ENCODE measurements around the gene TFCP2L1.

TFCP2L1 gene

DNA sequence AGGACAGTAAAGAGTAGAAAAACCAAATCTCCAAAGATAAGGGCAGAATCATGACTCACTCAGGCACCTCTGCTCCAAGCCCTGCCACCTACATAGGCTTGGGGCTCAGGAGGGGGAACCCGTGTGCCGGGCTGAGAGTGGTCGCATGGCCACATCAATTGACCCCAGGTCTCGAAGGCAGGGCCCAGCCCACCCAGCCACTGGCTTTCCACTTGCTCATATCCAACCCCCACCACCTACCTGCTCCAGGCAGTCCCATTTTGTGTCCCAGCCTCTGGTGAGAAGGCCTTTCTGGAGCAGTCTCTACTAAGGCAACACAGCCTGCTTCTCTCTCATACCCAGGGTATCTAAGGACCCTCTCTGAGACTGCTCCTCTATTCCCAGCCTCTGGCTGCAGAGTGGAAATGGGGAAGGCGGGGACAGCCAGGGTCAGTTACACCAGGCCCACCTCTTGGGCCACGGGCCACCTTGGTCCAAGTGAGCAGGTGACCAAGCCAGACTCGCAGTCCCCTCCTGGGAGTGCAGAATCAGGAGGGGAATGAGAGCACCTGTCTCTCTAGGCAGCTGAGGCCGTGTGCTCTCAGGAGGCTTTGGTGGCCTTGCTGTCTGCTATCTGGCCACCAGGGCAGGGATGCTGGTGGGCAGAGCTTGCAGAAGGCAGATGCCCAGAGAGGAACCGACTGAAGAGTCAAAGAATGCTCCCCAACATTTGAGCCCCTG lies 20.8 kb downstream of the TFCP2L1 start:
- no peak for DNase-seq

DNA sequence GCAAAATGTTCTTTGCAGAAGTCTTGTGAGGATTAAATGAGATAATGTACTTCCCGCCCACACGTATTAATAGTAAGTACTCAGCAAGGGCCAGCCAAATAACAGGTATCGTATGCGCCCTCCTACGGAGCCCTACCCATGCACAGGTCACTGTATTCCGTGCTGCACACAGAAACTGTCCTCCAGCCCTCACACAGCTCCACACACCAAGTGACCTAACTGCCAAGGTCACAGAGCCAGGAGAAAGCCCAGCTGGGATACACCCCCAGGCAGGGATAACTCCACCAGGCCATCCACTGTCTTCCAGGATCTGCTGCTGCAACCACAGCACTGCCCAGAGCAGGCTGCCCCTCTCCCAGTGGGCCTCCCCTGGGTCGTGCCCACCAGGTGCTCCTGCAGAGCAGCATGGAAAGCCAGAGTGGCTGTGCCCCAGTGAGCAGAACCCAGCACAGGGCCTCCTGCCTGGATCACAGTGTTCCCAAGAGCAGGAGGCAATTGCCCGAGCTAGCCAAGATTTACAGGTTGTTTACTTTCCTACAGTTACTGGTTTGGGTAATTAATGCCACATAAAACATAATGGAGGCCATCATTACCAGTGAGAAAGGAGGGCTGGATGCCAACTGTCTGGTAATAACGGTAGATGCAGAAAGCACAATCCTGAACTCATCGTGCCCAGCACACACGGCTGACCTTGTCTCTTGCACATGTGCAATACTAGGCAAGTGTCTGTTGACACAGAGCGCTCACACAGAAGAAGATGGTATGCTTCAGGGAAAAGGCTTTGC lies 24.4 kb downstream of the TFCP2L1 start:
- DNase-seq: peak; percentile 88

DNA sequence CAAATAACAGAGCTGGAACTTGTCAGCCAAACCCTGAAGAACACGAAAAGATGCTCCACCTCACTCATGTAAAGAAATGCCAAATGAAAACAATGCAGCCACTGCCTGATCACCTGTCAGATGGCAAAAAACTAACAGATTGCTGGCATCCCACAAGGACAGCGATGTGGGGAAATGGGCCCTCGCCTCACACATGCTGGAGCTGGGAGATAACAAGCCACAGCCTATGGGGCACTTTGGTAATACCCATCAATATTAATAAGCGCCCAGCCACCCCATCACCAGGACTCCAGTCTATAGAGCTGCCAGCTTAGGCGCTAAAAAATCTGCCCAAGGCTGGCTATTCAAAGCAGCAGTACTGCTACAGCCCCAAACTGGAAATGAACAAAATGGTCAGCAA lies 27.0 kb downstream of the TFCP2L1 start:
- DNase-seq: no peak

DNA sequence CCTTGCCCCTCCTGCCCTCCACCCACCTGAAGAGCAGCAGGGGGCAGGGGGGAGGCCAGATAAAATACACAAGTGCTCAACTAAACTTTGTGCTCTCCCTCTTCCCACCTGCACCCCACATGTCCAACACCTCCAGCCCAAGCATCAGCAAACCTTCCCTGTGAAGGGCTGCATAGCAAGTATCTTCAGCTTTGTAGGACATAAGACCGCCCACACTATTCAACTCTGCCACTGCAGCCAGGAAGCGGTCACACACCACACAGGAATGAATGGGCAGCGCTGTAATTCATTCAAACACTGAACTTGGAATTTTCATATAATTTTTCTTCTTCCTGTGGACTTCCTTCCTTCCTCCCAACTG lies 27.5 kb downstream of the TFCP2L1 start:
- DNase-seq: no peak

DNA sequence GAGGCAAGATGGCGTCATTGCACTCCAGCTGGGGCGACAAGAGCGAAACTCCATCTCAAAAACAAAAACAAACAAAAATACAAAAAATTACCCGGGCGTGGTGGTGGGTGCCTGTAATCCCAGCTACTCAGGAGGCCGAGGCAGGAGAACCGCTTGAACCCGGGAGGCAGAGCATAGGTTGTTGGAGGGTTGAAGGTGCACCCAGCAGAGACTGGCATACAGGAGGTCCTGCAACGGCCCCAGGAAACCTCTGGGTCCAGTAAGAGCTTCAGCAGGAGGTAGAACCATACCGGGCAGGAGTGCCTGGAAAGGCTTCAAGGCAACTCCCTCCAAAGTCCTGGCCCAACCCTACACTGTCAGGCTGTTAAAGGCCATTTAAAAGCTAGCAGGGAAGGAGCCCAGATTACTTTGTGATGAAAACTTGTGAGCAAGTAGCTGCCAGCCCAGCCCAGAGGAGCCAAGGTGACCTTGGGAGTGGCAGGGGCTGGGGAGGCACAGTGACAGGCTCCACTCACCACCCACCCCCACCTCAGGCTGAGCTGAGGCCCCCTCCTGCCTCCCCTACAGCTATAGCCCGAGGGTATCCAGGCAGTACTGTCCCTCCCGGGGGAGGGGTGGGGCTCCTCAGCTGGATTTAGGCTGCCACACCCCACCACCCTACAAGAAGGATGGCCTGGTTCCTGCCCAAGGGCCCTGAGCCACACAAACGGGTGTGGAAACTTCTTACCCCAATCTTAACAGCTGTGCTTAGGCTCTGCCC lies 28.1 kb downstream of the TFCP2L1 start:
- no peak for DNase-seq

DNA sequence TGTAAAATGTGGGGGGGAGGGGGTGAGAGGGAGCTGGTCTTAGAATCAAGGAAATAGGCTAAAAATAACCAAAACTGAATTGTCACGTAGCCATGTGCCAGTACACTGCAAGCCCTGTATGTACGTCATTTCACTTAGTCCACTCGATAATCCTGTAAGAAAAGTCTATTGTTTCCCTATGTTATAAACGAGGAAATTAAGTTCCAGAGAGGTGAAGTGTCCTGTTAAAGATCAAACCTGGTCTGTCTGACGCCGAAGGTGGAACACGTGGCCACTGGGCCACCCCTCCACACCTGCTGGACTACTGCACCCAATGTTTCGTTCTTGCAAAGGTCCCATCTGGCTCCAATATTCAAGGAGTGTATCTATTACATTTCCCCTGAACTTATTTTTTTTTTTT lies 29.6 kb downstream of the TFCP2L1 start:
- DNase-seq: no peak

DNA sequence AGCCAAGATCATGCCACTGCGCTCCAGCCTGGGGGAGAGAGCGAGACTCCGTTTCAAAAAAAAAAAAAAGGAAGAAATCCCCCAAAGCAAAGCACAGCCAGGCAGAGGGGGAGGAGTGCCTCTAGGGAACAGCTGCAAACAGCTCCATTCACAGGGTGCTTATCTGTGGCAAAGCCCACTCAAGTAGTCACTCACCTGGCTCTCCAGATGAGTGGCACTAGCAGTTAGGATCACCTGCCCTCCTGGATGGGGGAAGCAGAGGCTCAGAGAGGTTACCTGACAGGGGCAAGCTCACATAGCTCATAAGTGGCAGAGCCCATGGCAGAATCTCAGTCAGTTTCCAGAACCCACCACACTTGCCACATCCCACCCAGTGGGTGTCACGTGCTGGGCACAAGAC lies 30.3 kb downstream of the TFCP2L1 start:
- DNase-seq: peak; percentile 64

DNA sequence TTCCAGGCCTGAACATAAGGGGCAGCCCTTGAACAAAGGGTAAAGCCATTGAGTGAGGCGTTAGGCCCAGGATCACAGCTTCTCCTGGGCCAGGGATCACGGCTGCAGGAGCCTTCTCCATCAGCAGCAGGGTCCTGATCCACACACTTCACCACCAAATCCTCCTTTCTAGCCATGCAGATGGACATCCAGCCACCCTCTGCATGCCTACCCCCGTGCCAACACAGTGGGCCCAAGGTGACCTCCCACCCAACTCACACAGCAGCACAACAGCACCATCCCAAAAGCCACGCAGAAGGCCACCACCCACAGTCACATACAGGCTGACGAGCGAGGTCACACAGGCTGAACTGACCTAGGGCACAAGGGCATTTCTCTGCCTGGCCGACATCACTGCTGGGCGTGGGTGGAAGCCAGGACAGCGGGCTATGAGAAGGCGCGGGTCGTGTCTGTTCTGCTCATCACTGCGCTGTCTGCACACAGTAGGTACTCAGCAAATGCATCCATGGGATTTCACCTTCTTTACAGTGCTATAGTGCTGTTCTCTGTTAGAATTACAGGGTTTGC lies 31.2 kb downstream of the TFCP2L1 start:
- DNase-seq: no peak

DNA sequence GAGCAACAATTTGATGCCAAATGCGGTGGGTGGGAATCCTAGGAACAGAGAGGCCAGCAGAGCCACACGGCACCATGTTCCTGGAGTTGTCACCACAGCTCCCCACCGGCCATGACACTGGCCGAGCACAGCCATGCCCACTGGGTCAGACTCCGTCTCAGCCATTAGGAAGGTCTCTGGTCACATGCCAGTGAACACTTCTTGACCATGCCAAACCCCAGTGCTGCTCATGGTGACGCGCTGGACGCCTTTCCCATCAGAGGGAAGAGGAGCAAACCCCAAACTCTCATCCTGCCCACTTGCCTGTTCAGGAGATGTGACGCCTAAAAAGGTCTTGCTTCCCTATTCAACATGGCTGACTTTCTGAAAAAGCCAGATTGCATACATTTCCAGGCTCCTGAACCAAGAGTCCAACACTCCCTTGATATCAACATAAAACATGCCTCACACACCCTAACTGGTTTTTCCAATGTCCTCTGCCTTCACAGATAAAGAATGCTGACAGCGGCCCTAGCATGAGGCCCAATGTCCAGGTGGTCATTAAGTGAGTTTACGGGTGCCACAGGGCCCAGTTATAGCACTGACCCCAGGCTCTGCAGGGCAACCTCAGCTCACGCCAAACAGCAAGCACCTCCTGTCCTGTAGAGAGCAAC lies 31.9 kb downstream of the TFCP2L1 start:
- DNase-seq: no peak

DNA sequence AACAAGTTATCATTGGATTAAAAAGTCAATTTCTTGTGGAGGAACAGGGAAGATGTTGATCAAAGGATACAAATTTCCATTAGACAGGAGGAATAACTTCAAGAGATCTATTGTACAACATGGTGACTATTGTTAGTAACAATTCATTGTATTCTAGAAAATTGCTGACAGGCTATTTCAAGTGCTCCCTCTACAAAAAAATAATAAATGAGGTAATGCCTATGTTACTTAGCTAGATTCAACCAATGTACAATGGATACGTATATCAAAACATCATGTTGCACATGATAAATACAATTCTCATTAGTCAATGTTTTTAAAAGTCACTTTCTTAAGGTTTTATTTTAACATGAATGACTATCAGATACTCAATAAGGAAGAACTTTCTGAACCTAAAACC lies 33.5 kb downstream of the TFCP2L1 start:
- DNase-seq: no peak

DNA sequence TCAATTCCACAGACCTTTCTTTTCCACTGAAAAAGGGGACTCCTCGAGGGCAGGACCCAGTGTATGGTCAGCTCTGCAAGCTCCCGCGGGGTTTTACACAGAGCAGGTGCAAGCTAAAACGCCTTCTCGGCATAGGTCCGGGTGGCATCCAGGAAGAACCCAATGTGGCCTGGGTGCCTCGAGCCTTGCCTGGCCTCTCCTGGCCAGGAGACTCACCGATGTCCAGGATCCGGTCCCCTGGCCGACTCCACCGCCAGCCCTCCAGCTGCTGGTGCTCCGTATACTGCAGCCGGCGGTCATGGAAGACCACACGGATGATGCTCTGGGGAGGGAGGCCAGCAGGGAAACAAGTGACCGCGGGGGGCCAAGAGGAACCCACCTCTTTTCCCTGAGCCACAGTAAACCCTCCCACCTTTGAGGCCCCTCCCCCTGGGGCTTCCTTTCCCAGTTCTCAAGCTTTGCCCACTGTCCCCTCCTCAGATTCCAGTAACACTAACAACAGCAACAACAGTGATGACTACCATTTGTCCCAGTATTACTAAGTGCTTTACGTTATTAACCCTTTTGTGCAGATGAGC lies 36.1 kb downstream of the TFCP2L1 start:
- DNase-seq: no peak

DNA sequence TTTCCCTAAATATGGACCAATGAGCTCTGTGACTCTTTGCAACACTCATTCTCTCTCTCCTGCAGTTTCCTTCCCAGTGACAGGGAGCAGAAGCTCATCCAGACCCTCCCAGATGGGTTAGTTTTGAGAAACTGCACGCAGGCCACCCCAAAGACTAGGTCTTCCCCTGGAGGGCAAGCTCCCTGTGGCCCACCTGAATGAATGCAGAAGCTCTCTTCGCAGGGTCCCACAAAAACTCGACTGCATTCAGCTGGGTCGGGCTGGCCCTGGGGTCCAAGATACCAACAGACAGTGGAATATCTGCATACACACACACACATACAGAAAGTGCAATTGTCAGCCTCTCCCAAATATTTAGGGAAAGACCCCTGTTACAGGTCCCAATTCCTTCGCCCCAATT lies 37.0 kb downstream of the TFCP2L1 start:
- DNase-seq: no peak

DNA sequence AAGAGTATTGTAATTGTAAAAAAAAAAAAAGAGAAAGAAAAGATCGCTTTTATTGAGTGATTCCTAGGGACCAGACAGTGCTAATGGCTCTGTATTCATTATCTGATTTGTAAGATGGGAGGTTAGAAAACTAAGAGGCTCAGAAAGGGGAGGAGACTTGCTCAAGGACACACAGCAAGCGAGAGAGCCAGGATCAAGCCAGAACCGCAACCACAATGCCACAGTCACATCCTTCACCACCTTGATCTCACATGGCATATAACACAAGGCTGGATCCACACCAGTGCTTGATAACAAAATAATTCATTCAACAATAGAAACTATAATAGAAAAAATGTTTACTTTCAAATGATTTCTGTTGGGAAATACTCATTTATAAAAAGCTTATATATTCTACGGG lies 37.5 kb downstream of the TFCP2L1 start:
- DNase-seq: no peak

DNA sequence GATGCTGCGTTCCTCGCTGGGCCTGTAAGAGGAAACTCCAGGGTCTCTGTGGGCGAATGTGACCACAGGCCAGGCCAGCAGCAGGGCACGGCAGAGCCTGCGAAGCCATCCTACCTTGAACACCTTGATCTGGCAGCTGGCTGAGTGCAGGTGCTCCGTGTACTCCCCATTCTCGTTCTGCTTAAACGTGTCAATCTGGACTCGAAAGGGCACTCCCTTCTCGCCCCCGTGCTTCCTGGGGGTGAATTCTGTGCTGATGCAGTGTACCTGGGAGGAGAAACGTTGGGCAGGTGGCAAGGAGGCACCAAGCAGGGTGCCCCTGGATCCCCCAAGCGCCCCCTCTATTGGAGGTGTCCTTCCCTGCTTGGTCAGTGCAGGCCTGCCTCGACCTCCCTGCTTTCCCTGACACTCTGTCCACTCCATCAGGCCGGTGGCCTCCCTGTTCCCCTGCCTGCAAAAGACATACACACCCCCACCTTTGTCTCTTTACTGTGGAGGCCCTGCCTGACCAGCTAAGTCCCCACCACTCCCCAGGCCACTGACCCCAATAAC lies 38.2 kb downstream of the TFCP2L1 start:
- DNase-seq: no peak

DNA sequence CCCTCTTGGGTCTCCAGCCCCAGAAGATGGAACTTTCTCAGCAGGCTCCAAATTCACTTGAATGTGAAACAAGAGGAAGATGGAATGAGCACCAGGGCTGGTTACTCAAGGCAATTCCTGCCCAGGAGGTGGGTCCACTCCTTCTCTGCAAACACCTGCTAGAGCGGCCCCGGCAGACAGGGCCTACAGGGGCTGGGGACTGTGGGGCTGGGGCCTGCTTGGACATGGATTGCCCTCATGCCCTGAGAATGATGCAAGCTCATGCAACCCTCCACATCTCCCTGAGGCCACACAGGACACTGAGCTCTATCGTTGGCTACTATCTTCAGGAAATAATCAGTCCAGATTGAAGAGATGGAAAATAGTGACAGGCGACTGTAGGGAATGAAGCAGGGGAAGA lies 39.1 kb downstream of the TFCP2L1 start:
- no peak for DNase-seq

DNA sequence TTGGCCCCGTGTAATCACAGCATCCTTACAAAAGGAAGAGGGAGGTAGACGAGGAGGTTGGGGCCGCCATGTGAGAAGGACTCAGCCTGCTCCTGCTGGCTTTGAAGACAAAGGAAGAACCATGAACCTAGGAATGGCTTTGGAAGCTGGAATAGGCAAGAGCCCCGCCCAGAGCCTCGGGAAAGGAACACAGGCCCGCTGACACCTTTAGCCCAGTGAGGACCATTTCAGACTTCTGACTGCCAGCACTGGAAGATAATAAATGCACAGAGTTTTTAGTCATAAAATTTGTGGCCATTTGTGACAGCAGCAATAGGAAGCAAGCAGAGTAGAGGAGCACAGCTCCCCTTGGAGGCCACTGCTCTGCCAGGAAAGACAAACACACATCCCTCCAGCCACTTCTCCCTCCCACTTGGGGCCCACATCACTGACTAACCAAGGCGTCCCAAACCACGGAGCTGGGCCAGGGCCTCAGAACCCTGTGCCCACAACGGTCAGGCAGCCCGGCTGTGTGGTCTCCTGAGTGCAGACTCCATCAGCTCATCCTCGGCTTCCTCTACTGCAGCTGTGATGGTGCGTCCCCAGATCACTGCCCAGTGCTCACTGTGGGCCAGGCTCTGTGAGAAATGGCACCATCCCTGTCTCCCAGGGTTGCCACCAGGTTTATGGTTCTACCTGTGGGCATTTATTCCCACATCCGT lies 39.7 kb downstream of the TFCP2L1 start:
- no peak for DNase-seq

DNA sequence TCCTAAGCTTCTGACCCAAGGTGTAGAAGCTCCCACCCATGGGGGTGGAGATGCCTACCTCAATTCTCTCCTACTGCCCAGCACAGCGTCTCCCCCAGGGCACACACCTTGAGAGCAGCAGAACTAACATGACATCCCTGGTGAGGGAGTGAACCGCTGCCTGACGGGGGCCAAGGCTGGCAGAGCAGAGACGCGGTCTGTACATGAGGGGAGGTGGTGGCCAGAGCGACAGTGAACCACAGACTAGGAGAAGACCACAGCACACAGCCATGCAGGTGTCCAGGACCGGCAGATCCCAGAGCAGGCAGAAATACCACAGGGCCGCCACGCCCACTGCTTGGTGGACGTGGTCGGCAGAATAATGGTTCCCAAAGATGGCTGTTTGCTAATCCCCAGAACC lies 40.4 kb downstream of the TFCP2L1 start:
- DNase-seq: no peak

DNA sequence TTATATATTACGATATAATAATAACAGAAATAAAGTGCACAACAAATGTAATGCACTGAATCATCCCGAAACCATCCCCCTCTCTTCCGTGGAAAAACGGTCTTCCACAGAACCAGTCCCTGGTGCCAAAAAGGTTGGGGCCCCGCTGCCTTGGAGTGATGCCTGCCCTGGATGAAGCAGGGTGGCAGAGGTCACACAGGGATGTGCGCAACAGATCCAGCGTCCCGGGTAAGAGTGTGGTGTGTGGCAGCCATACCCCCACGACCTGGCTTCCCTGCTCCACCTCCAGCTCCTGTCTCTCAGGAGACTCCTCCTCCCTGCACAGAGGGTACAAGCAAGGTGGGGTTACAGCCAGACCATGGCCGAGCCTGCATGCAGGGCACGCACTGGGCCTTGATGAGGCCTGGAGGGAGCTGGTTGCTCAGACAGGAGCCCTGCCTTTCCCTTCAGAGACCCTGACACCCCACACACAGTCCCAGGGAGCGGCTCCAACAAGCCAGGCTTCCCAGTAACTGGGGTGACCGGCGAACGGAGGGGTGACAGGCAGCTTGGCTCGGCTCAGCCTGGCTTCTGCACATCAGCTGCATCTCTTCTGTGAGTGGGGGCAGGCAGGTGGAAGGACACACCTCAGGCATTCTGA lies 41.1 kb downstream of the TFCP2L1 start:
- no peak for DNase-seq

DNA sequence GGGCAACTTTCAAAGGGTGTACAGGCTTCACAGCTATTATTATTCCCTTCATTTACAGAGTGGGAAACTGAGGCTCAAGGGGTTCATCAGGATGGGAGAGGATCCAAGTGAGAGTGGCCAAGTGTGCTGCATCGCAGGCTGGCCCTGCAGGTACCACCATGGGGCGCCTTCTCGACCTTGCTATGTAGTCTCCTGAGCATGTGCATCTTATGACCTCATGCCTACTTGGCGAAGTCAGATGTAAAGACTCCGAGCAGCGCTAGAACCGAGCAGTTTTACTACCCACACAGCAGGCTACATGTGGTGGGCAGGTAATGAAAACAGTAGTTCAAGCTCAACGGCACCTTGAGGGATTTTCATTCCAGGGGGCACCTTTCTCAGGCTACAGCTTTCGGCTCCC lies 42.0 kb downstream of the TFCP2L1 start:
- DNase-seq: no peak

DNA sequence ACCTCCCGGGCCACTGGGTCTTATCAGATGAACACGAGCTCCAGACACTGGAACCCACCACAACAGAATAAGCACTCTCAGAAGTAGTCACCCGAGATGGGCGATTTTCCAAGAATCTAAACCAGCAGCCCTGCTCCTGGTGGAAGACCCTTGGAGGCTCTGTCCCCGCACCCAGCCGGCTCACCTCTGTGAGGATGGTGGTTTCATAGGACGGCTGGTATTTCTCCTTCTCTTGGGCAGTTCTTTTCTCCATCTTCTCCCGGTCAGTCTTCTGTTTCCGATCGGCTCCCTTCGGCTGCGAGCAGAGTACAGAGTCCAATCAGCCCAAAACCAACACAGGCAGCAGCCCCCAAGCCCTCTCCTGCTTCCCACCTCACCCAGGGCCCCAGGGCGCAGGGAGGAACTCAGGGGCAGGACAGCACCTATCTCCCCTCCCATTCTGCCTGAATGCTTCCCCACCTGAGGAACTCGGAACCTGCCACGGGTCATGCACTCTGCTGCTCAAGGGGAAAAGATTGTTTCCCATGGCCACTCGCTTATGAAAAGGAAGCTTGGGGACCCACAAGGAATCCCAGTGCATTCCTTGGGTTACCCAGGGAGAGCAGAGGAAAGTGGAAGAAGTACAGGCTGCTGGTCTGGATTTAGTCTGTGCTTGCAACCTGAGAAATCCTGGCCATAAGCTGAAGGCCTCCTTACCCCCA lies 42.7 kb downstream of the TFCP2L1 start:
- no peak for DNase-seq

DNA sequence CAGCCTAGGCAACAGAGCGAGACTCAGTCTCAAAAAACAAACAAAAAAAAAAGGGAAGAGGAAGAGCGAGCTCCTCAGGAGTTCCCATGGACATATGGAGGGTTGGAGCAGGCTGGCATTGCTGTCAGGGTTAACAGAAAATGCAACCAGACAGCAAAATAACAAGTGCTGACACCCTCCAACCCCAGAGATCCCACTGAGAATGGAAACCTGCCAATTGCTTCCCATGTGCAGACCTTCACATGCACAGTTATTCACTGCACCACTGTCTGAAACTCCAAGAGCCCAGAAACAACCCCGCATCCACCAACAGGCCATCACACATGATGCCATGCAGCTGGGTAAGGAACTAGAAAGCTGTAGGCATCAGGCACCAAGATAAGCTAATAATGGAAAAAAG lies 43.5 kb downstream of the TFCP2L1 start:
- no peak for DNase-seq

Data from NCI-H1092 treated with DMSO at 0.1 percent for 48 hours (cell line).